ENCODE results near the gene LTV1.

DNA sequence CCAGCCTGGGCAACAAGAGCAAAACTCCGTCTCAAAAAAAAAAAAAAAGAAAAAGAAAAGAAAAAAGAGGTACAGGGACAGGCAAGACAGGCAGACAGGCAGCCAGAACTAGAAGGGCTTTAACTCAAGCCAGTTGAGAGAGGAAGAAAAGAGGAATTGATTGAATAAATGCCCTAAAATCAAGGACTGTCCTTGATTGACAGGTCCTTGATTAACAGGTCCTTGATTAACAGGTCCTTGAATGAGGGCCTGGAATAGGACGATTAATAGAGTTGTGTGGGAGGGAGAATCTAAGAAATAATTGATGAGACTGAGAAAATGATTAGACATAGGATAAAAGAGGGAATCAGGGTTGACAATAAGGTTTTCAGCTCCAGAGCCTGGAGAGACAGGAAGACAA is 57.2 kb downstream of the LTV1 start:
- TF ChIP-seq, protein P1, sequence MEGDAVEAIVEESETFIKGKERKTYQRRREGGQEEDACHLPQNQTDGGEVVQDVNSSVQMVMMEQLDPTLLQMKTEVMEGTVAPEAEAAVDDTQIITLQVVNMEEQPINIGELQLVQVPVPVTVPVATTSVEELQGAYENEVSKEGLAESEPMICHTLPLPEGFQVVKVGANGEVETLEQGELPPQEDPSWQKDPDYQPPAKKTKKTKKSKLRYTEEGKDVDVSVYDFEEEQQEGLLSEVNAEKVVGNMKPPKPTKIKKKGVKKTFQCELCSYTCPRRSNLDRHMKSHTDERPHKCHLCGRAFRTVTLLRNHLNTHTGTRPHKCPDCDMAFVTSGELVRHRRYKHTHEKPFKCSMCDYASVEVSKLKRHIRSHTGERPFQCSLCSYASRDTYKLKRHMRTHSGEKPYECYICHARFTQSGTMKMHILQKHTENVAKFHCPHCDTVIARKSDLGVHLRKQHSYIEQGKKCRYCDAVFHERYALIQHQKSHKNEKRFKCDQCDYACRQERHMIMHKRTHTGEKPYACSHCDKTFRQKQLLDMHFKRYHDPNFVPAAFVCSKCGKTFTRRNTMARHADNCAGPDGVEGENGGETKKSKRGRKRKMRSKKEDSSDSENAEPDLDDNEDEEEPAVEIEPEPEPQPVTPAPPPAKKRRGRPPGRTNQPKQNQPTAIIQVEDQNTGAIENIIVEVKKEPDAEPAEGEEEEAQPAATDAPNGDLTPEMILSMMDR (IDR thresholded peaks at IDR 0.05), result no peak
- TF ChIP-seq EZH2 (IDR thresholded peaks at IDR 0.05; ENCODE audit: borderline replicate concordance, insufficient read depth, low read depth, low read length, poor library complexity, severe bottlenecking), result no peak

Data from B cell (primary cell).